Activated T-cell treated with anti-CD3 and anti-CD28 coated beads for 24 hours (primary cell): ENCODE measurements around the gene INSIG1.

Source experiments
- DNase-seq: peaks from one replicate; pipeline ENCODE4 v3.0.0-alpha.2; 2020; ENCODE audit warnings: low read depth

The INSIG1 gene

DNA sequence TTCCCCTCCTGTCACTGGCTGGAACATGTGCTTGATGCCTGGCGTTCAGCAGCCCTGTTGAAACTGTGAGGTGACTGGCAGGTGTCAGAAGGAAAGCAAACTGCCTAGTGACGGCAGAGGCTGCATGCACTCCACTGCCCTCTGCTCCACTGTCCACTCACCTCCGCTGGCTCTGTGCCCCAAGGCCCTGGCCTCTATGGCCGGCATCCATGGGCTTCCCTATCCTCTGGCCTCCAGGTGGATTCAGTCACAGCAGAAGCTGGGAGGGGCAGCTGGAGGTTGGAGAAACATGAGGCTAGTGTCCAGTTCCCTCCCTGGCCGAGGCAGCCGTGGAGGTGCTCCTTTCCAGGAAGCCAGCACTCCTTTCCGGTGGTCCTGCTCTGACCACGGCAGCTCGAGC is 31.2 kb upstream of the INSIG1 start:
- DNase-seq: no peak

DNA sequence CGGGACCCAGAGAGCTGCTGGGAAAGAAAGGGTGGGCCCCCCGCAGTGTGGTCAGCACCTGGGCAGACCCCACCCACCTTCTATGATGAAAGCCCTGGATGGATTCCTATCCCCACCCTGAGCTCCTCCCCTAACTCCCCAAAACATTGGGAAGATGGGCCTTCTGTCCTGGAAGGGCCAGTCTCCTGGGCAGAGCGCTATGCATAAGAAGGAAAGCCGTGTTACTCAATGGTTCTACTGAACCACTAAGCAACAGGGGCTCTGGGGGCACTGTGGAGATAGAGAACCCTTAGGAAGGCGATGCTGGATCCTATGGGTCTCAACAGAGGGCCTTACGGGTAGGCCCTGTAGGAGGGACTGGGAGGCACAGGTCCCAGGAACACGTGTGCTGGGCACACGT is 30.7 kb upstream of the INSIG1 start:
- no peak for DNase-seq

DNA sequence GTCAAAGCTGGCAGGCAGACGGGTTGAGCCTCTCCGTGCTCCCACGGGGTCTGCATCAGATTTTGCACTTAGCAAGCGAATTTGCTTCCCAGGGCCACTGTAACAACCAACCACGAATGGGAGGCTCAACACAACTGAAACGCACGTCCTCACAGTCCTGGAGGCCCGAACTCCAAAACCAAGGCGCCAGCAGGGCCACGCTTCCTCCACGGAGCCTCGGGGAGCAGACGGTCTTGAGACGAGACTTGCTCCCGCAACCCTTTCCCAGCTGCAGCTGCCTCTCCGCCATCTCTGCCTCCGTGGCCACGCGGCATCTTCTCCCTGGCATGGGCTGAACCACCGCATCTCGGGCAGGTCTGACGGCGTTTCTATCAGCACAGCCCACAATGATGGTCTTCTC is 30.2 kb upstream of the INSIG1 start:
- DNase-seq: no peak

DNA sequence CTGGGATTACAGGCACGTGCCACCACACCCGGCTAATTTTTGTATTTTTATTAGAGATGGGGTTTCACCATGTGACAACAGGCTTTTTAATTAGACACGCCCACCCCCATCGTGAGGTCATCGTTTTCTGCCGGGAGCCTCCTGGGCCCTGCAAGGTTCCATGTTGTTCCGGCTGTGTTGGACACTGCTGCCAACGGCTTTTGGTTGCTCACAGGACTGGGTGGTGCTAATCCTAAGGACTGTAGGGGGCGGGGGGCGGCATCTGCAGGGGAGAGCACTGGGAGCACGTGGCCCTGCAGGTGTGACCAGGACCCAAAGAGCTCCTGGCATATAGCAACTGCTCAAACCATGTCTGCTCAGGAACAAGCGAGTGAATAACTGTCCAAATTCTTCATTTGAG is 29.5 kb upstream of the INSIG1 start:
- DNase-seq: no peak

DNA sequence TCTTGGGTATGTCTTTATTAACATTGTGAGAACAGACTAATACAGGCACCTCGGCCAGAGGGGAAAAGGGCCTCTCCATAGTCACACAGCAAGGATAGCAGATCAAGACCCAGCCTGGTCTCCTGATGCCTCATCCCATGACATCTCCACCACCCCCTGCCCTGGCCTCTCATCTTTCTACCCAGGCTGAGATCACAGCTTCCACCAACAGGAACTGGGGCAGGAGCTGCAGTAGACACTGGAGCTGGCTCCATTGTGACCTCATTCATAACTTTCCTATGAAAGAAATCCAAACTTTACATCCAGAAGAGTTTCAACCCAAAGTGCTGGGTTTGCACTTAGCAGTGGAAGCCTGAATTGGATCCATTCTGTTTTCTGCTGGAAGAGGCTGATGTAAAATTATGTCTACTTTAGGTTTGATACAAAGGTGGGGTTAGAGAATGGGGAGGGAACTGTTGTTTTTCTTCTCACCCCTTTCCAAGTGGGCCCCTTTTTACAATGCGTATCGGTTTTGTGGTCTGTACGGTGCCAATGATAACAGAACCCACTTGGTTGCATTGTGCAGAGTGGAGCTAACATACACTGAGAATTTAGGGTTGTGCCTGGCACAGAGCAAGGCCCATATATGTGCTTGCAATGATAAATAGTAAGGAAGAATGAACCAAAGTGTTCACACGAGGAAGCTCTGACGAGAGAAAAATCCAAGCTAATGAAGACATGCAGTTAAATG is 28.6 kb upstream of the INSIG1 start:
- DNase-seq: no peak

DNA sequence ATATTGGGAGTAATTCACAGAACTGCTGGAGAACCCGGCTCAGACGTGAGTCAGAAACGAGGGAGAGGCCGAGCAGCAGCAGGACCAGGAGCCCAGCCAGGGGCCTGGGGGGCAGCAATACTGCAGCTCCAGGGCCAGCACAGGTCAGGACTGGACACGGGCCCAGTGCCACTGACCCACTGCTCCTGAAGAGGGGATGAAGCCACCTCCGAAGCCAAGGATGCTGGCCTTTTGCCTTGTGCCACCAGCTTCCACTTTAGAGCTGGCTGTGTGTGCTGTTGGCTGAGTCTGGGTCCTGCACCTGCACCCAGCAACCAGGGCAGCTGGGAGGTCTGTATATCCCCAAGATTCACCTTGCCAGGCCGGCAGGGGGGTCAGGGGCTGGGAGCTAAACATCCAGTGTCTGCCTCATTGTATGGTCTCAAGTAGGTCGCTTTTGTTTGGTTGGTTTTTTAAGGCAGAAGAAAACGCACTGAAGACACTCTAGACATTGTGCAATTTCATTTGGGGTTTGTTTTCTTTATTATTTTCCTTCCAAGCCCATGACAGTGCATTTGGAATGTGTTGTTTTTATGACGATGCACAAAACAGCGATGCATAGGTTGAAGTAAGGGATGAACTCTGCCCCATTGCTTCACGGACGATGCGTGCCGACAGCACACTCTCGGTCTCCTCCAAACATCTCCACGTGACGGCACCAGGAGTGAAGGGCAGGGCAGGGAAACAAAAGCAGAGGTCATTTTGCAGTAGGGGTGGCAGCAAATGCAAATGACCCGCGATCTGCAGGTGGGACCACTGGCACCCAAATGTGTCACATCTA is 27.7 kb upstream of the INSIG1 start:
- no peak for DNase-seq

DNA sequence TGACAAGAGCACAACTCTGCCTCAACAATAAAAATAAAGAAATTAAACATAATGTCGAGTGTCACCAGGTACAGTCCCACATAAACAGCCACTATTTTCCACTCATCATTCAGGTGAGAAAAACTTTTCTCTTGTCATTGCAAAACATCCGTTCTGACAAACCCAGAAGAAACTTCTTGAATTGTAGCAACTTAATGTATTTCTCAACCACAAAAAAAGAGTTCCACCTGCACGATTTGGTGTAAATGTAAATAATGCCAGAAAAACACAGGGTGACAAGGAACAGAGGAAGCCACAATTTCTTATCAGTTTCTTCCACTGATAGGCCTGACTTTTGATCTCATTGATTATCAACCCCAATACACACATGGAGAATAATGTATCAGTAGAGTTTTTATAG is 26.8 kb upstream of the INSIG1 start:
- DNase-seq: no peak

DNA sequence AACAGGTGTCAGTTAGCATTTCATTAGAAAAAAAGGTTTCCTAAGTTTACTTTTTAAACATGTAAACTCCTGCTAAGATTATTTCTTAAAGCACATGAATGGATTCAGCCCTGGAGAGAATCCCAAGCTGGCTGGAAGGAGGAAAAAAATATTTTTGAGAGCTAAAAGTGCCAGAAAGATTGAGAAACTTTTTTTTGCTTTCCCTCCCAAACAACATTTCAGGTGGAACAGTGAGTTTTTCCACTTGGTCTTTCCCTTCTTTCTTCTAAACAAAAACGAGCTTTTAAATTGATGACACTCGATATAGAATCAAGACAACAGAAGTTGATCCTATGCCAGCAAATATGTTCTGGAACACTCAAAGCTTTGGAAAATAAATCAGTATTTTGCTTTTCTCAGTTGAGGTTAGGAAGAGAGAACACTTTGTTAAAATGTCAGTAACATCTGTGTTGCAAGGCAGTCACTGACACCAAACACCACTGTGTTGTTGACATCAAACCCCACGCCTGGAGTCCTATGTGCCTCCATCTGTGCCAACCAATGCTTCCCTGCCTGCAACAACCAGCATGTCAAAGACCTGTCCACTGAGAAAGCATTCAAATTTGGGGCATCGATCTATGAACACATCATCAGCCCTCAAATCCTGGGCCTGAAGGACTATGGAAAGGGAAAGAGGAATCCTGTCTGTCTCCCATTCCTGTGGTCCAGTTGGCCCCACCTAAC is 22.9 kb upstream of the INSIG1 start:
- no peak for DNase-seq

DNA sequence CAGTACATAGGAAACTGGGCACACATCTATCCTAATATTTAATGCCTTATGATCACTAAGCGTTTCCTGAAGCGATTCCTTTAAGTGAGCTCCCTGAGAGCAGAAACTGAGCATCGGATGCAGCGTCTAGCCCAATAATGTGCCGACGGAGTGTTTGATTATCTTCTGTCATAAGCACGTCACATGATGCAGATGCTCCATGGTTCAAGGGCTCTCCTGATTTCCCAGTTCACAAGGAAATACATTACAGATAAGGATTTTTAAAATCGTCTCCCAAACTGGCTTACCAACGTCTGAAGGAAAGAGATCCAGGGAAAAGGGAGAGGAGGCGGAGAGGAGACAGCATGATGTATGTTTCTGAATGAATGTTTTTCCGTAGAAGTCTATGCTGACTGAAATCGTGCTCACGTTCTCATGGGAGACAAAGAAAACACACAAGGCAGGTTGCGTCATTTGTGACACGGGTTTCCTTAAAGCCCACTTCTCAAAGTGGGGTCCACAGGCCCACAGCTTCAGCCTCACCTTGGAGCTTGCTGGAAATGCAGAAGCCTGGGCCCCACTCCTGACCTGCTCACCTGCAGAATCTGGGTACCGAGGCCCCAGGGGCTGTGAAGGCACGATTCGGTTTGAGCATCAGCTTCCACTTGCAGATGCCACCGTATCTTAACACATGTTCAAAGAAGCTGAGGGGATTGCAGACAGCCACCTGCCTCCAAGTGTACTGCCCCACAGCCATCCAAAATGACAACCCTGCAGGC is 21.5 kb upstream of the INSIG1 start:
- DNase-seq: no peak

DNA sequence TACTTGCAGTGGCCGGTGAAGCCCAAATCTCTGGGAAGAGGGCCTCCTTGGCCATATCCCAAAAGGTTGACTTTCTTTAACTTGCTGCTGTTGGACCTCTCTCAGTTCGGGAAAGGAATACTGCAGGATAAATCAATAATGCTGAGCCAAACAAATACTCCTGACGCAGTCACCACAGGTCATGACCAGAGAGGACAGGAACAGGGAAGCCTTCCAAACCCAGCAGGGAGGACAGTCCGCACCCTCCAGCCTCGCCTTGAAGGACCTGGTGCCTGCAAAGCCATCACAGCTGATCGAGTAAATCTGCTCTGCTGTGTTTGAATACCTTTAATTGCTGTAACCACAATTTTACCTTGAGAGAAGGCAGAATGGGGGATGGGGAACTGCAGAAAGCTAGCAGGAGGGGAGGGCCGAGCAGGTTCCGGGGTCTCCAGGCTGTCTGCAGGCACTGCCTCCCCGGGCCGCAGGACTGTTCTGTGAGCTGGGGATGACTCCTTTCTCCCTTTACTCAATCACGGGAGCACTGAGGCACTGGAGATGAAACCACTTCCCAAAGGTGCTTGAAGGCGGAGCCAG is 20.8 kb upstream of the INSIG1 start:
- no peak for DNase-seq

DNA sequence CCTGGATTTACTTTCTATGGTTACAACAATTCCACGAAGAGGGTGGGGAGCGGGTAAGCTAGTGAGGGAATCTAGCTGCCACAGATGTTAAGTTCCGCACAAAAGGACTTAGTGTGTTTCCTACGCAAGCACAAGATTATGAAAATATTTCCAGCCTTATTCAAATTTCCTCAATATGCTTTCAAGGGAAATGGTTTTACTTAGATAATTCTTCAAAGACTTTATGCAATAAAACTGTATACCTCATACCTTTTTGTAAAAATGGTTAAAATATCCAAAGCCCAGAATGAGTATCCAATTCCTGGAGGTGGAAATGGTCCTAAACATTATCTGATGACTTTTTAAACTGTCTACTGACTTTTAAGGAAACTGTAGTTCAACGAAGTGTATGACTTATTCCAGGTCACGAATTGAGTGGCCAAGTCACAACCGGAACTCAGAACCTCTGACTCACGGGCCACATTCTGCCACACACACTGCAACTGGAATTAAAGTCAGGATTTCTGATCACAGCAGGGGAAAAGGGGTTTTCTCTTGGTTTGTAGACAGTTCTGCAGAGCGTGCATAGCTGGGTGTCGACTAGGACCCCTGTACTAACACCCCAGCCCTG is 20.2 kb upstream of the INSIG1 start:
- DNase-seq: no peak

DNA sequence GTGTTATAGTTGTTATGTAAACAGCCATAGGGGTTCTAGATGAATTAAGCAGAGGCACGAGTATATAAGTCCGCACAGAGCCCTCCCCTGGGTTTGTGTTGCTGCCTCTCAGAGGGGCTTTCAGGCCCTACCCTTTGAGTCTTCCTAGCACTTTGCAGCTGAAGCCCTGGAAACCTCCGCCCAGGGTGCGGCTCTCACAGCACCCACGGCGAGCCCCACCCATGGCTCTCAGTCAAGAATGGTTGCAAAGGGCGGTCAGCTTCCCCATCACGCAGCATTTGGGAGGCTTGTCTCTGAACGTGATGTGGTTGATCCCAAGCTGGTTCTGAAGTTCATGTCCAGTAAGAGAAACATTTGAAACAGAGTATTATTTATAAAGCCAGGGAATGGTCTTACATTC is 18.8 kb upstream of the INSIG1 start:
- no peak for DNase-seq

DNA sequence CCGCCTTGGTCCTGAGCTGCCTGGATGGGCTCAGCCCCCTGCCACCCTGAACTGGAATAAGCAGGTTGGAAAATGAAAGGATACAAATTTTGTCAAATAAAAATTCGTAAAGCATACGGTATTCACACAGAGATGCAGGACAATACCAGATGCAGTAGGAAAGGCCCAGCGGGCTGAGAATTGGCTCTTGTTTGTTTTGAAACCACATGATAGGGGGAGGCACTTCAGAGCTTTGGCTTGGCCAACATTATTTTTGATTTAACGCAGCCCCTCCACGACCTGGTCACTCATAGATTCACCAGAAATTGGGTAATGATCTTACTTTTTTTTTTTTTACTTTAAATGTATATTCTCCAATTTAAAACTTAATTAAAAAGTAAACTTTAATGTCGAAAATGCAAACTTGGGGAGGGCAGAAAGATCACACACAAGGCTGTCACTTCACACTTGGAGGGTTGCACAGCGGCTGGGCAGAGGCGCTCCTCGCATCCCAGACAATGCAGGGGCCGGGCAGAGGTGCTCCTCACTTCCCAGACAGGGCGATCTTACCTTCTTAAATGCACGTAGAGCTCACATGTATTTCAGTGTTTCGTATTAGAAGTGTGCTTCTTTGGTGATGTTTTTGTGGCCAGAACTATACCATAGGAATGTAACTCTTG is 17.8 kb upstream of the INSIG1 start:
- DNase-seq: no peak

DNA sequence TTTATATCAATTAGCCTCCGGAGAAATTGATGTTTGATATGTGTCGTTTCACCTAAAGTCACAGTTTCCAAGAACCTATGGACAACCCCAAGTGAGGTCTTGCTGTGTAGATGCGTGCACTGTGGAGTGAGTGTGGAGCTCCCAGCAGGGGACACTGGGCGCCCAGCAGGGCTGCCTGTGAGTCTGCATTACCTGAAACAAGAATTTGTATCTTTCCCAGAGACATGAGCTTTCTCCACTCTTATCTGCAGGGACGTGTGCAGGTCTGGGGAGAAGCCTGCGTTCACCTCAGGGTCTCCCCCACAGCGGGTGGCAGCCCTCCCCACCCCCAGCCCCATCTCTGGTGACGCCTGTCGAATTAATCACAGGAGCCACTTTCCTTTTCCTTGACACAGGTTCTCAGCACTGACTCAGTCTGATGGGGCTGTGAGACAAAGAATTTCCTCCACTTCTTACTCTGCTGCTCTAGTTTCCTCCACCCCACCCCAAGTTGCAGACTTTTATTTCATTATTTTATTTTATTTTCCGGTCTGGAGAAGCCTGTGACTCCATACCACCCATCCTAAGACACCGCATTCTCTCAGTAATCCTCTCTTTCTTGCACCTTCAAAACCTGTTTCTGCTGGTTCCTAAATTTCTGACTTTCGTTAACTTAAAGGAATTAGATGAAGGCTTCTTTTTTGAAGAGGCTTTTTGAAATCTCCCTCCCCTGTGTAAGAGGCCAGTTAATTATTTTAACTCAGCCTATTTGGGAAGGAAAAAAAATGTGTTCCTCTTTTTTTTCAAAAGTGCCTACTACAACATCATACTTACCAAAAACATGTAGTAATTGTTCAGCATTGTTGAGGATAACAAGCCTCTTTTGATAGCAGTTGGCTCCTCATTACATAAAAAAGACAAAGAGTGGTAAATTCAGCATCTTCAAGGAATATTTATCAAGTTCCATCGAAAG is 17.0 kb upstream of the INSIG1 start:
- DNase-seq: no peak

DNA sequence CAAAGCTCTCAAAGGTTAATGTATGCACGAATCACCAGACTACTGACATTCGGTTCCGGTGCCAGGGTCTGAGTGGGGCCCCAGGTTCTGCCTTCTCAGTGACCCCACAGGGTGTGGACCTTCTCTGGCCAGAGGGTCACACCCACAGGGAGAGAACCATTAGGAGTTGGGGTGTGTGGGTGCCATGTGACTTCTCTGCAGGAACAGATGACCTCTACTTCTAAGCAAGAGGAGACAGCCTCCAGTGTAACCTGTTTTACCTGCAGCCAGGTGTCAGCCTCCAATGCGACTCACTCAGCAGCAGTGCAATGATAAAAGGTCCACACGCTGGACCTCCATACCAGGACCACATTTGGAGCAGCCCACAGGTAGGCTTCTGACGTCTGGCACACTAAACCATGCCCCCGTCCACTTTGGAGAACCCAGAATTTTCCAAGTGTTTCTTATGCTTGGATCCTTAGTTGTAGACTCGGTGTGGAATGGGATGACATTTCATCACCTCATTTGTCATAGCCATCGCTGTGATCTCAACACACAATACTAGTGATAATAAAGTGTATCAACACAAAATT is 16.2 kb upstream of the INSIG1 start:
- no peak for DNase-seq

DNA sequence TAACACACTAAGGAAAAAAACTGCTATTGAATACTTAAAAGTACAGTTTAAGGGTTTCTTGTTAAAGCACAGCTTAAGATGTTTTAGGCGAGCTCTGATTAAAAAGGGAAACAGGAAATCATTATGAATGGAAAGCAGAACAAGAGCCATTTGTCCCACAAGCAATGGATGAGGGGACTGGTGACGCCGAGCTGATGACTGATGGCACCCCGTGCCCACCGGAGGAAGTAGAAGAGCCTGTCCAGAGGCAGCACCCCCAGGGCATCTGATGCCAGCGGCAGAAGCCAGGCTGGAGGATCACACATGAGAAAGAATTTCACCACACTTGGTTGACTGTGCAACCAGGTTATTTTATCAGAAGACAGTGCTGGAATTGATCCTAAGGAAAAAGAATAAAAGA is 15.0 kb upstream of the INSIG1 start:
- DNase-seq: no peak

DNA sequence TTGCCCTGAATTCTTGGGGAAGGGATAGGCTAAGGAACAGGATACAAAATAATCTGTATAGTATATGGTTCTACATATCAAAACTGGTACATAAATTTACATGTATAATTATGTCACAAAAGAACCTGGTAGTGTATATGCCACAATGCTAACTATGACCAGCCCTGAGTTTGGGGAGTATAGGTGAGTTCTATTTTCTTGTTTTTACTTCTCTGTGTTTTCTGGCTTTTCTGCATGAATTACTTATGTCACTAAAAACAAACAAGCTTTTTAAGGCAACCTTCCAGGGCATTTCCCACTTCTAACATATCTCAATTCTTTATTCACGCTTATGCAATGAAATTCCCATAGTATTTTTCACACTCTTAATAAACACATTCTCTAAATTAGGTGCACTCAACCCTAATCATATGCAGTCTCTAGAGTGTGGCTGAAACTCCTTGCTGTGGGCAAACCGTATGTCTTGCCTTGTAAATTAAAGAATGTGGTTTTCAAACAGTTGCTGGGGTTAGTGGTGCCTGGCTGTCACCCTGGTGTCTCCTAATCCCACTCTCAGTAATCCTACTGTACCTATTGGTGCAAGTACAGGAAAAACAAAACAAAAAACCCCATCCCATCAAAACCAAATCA is 14.0 kb upstream of the INSIG1 start:
- DNase-seq: no peak

DNA sequence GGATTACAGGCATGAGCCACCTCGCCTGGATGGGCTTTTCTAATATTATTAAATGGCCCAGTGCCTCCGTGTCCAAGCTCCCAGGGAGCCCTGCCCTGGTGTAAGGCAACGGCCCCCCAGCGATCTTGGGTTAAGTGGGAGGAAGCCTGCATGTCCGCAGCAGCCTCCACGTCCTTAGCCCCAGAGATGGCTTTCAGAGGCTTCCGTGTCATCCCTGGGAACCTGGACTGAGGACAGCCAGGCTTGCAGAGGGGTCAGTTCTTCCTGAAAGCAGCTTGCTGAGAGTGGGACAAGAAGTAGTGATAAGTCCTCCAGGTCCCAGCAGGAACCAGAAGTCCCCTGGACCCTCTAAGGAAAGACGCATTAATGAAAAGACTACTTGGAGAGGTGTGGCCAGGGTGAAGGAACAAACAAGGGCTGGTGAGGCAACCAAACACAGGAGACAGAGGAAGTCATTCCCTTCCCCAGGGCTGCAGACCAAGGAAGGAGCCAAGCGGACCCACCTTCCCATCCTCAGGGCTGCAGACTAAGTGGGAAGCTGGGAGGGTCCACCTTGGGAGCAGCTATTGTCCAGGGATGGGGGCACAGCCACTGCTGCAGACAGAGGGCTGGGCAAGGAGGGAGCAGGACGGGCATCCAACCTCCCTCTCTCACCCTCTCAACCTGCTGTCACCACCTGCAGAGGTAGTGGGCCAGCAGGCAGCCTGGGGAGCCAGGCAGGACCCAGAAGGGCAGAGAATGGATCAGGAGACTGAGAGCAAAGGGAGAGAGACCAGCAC is 13.0 kb upstream of the INSIG1 start:
- DNase-seq: no peak
